GM18951 (cell line): ENCODE results near the gene SETD9.

Source experiments
- POLR2A ChIP-seq: IDR thresholded peaks from 4 replicates; pipeline ENCODE4 v1.6.1; 2011; ENCODE audit warnings: mild to moderate bottlenecking; ENCODE audit not compliant: insufficient read length, insufficient read depth; ENCODE audit errors: extremely low read depth
- in situ Hi-C: fragments of 300-500 bp; cut with MboI; formaldehyde crosslinking; loops from one replicate; pipeline ENCODE4 v1.12.0; 2022; ENCODE audit warnings: low sequenced_read_pairs, mixed read lengths, inconsistent platforms; ENCODE audit not compliant: unreplicated experiment

SETD9 gene, protein sequence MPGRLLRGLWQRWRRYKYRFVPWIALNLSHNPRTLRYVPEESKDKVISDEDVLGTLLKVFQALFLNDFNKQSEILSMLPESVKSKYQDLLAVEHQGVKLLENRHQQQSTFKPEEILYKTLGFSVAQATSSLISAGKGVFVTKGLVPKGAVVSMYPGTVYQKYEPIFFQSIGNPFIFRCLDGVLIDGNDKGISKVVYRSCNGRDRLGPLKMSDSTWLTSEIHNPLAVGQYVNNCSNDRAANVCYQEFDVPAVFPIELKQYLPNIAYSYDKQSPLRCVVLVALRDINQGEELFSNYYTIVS

DNA sequence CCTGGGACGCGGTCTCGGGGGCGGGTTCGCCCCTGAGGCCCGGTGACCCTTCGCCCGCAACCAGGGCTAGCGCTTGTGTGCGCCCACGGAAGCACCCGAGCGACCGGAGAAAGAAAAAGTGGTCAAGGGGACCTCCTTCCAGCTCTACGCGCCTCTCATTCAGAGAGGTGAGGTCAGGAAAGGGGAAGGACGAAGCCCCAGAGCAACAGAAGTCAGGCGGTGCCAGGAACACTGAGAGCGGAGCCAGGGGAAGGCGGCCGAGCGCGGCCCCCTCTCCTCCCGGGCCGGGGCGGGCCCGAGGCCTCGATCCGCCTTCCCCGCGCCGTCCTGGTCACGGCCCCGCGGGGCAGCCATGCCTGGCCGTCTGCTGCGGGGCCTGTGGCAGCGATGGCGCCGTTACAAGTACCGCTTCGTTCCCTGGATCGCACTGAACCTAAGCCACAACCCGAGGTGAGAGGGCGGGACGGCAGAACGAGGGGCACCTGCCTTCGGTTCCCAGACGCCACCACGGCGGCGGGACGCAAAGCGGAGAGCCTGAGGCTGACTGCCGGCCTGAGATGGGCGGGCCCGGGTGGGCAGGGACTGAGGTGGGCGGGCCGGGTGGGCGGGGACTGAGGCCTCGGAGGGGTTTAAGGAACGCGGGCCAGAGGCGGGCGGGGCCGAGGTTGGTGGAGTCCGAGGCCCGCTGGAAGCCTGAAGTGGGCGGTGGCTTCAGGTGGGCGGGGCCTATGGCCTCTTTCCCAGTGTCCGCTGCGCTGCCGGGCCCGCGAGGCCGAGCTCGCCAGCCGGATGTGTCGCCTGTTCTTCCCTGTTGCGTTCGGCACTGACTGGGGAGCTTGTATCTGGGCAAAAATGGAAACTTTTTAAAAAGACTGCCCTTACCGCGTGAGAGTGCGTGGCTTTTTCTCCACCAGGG is at the start of gene SETD9:
SETD9 (plus strand) TSS at position 303 of the 916 bp plus-strand sequence; CDS start at position 353, 50 bp downstream.
- in situ Hi-C loops: loop anchor here (10.0 kb wide), 1 partner anchor 315 kb away; no protein-coding TSS in a partner anchor
- TF ChIP-seq POLR2A: peak; percentile 96

DNA sequence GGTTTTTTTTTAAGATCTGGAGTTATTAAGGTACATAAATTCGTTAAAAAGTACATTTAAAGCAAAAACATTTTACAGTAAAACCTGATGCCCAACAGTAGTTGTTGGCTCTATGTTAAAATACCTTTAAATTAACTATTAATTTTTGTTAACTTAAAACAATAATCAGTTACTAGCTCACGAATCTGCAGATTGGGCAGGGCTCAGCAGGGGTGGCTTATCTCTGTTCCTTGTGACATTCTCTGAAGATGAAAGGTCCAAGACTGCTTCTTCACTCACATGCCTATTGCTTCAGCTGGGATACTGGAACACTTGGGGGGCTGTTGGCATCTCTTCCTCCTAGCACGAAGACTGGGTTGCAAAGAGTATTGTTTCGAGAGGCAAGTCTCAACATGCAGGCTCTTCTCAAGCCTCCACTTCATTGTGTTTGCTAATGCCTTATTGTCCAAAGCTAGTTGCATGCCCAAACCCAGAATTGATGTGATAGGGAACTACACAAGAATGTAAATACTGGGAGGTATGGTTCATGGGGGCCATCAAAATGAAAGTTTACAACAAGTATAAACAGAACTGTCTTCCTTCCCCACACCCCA is 47.4 kb upstream of the SETD9 start:
- TF ChIP-seq POLR2A: no peak
- in situ Hi-C loops: no loop called here

DNA sequence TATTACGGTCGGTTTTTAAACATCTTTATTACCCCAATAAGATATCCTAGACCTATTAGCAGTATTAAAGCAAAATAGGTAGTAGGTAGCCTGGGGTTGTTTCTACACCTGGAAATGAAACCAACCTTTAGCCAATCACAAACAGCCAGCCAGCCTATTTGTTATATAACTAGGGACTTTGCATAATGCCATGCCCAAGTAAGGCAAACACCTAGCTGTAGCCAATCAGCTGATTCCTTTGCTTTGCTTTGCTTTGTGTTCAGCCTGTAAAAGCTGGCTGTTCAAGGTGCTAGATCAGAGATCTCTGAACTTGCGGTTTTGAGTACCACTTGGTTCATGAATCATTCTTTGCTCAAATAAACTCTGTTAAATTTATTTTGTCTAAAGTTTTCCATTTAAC is 46.5 kb upstream of the SETD9 start:
- TF ChIP-seq POLR2A: no peak
- in situ Hi-C loops: no loop called here

DNA sequence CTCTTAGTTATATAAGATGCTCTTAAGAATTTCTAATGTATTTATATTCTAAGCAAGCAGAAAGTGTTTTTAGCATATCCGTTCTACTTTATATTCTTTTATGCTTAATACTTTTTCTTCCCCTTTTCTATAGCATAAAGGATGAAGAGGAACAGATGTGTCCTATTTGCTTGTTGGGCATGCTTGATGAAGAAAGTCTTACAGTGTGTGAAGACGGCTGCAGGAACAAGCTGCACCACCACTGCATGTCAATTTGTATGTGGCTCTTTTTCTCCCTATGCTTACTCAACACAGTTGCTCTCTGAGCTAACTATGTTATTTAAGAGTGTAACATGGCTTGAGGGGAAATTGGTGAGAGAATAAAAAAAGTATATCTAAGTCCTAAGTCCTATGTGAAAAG is 37.6 kb upstream of the SETD9 start:
- in situ Hi-C loops: no loop called here
- no peak for TF ChIP-seq POLR2A

DNA sequence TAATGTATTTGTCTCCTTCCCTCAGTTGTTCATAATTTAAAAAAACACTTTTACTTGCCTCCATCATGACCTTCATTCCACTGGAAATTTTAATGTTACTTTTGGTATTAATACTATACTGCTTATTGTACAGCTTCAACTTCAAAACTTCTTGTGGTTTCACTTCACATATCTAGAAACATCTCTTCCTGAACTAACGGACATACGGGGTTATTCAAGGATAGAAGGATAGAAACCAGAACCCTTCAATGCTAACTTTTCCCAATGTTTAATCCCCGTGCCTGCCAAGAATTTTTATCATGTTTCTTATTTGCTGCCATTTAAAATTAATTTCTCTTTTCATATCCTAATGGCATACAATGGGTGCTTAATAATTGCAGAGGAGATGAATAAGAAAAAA is 36.3 kb upstream of the SETD9 start:
- TF ChIP-seq POLR2A: no peak
- in situ Hi-C loops: no loop called here

DNA sequence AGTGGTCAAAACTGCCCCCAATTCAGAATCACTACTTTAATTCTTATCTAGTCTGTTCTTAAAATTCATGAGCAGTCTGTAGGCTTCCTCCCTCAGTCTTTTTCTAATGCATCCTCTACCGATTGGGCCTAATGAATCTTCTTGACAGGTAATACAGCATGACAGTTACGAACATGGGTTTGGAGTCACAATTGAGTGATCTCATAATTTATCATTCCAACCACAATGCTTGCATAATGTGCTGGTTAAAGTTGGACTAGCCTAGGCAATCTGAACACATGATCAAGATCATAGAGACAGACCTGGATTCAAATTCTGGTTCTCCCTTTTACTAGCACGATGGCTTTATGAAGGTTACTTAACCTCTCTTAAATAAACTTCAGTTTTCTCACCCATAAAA is 33.1 kb upstream of the SETD9 start:
- TF ChIP-seq POLR2A: no peak
- in situ Hi-C loops: no loop called here

DNA sequence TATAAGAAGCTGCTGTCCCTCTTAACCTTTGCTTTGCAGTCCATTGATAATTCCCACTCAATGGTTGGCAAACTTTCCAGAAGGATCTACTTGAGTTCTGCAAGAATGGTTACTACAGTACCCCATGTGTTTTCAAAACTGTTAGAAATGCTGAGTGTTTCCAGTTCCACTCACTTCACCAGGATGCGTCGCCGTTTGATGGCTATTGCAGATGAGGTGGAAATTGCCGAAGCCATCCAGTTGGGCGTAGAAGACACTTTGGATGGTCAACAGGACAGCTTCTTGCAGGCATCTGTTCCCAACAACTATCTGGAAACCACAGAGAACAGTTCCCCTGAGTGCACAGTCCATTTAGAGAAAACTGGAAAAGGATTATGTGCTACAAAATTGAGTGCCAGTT is 27.8 kb upstream of the SETD9 start:
- no peak for TF ChIP-seq POLR2A

DNA sequence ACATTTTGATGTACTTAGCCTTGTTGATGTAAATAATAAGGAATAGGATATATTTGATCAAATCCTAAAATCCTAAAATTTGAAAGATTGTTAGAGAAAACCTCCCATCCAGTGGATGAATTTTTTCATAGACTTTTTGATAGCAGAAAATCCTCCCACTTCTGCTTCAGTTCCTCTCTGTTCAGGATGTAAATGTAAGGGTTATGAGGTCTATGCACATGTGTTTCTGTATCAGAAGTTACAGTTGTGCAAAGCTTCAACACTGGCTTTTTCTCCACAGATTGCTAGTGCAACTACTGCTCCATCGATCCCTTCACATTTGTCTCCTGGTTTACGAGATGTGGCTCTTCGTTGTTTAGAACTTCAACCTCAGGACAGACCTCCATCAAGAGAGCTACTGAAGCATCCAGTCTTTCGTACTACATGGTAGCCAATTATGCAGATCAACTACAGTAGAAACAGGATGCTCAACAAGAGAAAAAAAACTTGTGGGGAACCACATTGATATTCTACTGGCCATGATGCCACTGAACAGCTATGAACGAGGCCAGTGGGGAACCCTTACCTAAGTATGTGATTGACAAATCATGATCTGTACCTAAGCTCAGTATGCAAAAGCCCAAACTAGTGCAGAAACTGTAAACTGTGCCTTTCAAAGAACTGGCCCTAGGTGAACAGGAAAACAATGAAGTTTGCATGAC is 16.0 kb upstream of the SETD9 start:
- TF ChIP-seq POLR2A: no peak
- in situ Hi-C loops: loop anchor here (10.0 kb wide), 1 partner anchor 241 kb away; no protein-coding TSS in a partner anchor

More for the DNA sequence above, 27.8 kb upstream of the SETD9 start:
- in situ Hi-C loops: no loop called here

DNA sequence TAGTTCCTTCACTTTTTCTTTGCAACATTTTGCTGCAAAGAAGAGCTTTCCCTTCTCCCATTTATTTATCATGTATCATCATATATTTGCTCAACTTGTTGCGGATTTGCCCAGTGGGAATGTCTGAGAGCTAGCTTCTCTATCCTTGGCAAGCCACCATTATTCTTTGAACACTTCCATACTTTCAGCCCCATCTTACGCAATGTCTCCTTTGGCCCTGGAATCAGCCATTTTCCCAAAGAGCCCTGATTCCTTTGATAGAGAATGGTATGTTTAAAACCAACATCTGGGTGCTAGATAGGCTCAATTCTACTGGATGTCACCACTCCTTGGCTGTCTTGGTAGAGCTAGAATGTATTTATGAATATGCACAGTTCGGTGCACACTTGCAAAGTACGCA is 12.6 kb upstream of the SETD9 start:
- in situ Hi-C loops: loop anchor here (10.0 kb wide), 1 partner anchor 238 kb away; no protein-coding TSS in a partner anchor
- no peak for TF ChIP-seq POLR2A

DNA sequence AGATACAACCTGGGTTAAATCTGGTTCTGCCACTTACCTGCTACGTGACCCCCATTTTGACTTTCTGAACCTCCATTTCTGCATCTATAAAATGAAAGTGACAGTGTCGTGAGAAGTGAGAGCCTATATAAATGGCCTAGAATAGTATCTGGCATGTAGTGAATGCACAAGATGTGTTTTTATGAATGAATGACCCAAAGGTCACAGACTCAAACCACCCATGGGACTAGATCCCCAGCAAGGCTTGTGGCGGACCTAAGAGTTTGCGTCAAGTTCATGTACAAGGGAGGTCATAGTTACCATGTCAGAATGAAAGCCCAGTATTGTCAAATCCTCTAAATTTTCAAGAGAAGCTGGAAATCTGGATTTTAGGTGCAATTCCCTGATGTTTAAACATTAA is 11.2 kb upstream of the SETD9 start:
- in situ Hi-C loops: loop anchor here (10.0 kb wide), 1 partner anchor 237 kb away; no protein-coding TSS in a partner anchor
- no peak for TF ChIP-seq POLR2A

DNA sequence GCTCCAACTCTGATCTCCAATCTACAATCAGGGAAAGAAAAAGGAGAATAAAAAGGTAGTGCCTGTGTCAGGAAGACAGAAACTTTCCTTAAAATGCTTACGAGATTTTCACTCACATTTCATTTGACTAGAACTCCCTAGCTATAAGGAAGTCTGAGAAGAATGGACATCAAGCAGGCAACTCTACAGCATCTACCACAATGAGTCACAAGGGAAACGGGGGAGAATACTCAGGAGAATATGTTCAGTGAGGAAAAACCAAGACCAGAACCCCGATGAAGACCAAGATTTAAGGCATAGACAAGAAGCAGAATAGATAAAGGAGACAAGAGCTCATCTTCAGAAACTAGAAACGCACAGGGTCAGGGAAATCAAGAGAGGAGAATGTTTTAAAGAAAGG is 9.0 kb upstream of the SETD9 start:
- in situ Hi-C loops: loop anchor here (10.0 kb wide), 1 partner anchor 324 kb away; no protein-coding TSS in a partner anchor
- no peak for TF ChIP-seq POLR2A

DNA sequence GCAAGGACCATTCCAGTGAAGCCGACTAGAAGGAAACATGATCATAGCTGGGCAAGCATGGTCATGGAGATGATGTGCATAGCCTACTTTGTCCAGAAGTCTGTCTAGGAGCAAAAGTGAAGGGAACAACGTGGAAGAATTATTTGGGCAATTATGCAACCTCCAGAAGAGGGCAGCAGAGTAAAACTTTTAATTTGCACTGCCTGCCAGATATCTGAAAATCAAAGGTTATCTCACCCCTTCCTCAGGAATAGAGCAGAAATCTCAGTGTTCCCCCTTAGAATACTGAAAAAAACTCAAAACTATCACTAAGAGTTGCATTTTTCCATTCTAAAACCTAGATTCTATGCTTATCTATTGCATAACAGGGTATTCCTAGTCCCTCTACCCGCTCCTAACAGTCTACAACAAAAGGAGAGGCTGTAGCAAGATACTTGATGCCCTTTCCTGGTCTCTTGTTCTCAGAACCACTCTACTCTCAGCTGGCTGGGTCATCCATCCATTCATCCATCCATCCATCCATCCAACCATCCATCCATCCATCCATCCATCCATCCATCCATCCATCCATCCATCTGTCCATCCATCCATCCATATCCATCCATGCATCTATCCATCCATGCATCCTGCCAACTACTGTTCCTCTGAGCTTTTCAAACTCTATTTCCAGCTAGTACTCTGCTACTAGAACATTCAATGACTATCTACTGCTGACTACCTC is 8.4 kb upstream of the SETD9 start:
- TF ChIP-seq POLR2A: no peak
- in situ Hi-C loops: loop anchor here (10.0 kb wide), 1 partner anchor 324 kb away; no protein-coding TSS in a partner anchor
